ENCODE data around the gene RPS6KL1. TPM values are rescaled to one million over a fixed set of nuclear protein-coding genes. Genes with fewer than 3 reads are reported as not detected.

The RPS6KL1 gene
- total and polyA plus RNA-seq, 4 donors, result 1.1 to 5.9 (median 3.8) TPM

GRCh38 chr14:74875941-74876913, 46.8 kb downstream of the RPS6KL1 start, which contains the start of gene PROX2:
Gene PROX2 (minus strand): TSS chr14:74876145. CDS start chr14:74863834, 12,311 bp downstream.
- Histone ChIP-seq H3K27ac (ENCODE audit: low read depth in 1 of 2, low read length in 2 of 2) (no peak within 1 kb of the TSS), H3K4me3 (ENCODE audit: low read depth in 1 of 3, low read length in 3 of 3) (no peak within 1 kb of the TSS), H3K4me1 (ENCODE audit: control insufficient read depth in 4 of 4, insufficient read depth in 4 of 4, low read length in 3 of 4) (peaks cover 4 to 11% (median 7%) of the 10 kb centered on the region in 4 donors), H3K9ac (ENCODE audit: low read depth in 1 of 2, low read length in 2 of 2) (no peak within 1 kb of the TSS), H3K9me3 (ENCODE audit: control insufficient read depth in 4 of 4, low read length in 3 of 4) (no peaks in the 10 kb centered on the region), H3K27me3 (ENCODE audit: control insufficient read depth in 4 of 4, insufficient read depth in 4 of 4, low read length in 3 of 4) (no peaks in the 10 kb centered on the region), H3K36me3 (ENCODE audit: control insufficient read depth in 4 of 4, insufficient read depth in 3 of 4, low read depth in 1 of 4, low read length in 3 of 4) (no peaks in the 10 kb centered on the region)
- no peak for DNase-seq (ENCODE audit: low spot score)
- TF ChIP-seq FOXA2 (IDR thresholded peaks at IDR 0.05), result no peak
- no peak for TF ChIP-seq YY1 (IDR thresholded peaks at IDR 0.05)
- TF ChIP-seq EGR1 (IDR thresholded peaks at IDR 0.05; ENCODE audit: low read depth in 2 of 2), result no peak
- TF ChIP-seq RAD21 (IDR thresholded peaks at IDR 0.05), result no peak
- TF ChIP-seq REST (IDR thresholded peaks at IDR 0.05), result no peak
- no peak for TF ChIP-seq RXRA (IDR thresholded peaks at IDR 0.05)
- no peak for TF ChIP-seq MAX (IDR thresholded peaks at IDR 0.05)
- 72% methylated on average over 13 of the region's 13 CpGs for WGBS

- no peak for DNase-seq (ENCODE audit: low spot score)
- peaks cover 0 to 7% (median 4%) of the 10 kb centered on the region in 4 donors for H3K4me1 ChIP-seq (ENCODE audit: control insufficient read depth in 4 of 4, insufficient read depth in 4 of 4, low read length in 3 of 4)
- H3K9me3 ChIP-seq (ENCODE audit: control insufficient read depth in 4 of 4, low read length in 3 of 4), result no peaks in the 10 kb centered on the region
- WGBS, result 95% methylated on average over 5 of the region's 5 CpGs
- H3K4me3 ChIP-seq (ENCODE audit: low read depth in 1 of 3, low read length in 3 of 3), result no peak overlapping the region
- no peak overlapping the region for H3K9ac ChIP-seq (ENCODE audit: low read depth in 1 of 2, low read length in 2 of 2)
- H3K27ac ChIP-seq (ENCODE audit: low read depth in 1 of 2, low read length in 2 of 2), result no peak overlapping the region
- no peaks in the 10 kb centered on the region for H3K27me3 ChIP-seq (ENCODE audit: control insufficient read depth in 4 of 4, insufficient read depth in 4 of 4, low read length in 3 of 4)
- H3K36me3 ChIP-seq (ENCODE audit: control insufficient read depth in 4 of 4, insufficient read depth in 3 of 4, low read depth in 1 of 4, low read length in 3 of 4), result no peaks in the 10 kb centered on the region
- no peak for TF ChIP-seq HNF4G (IDR thresholded peaks at IDR 0.05)
- no peak for TF ChIP-seq HNF4A (conservative IDR thresholded peaks at IDR 0.05)
- TF ChIP-seq ATF3 (IDR thresholded peaks at IDR 0.05), result no peak
- TF ChIP-seq REST (IDR thresholded peaks at IDR 0.05), result no peak
- no peak for TF ChIP-seq TAF1 (conservative IDR thresholded peaks at IDR 0.05)
- TF ChIP-seq YY1 (IDR thresholded peaks at IDR 0.05), result no peak
- no peak for TF ChIP-seq CTCF (IDR thresholded peaks at IDR 0.05; ENCODE audit: low read depth, low read length, missing input control)
- no peak for TF ChIP-seq FOXA1 (IDR thresholded peaks at IDR 0.05)
- TF ChIP-seq FOXA2 (IDR thresholded peaks at IDR 0.05), result no peak
- TF ChIP-seq SP1 (IDR thresholded peaks at IDR 0.05), result no peak
- TF ChIP-seq EGR1 (IDR thresholded peaks at IDR 0.05; ENCODE audit: low read depth in 2 of 2), result no peak
- TF ChIP-seq RAD21 (IDR thresholded peaks at IDR 0.05), result no peak
- TF ChIP-seq GABPA (IDR thresholded peaks at IDR 0.05 in 1 of 2, conservative IDR thresholded peaks at IDR 0.05 in 1 of 2), result no peak
- no peak for TF ChIP-seq NR2F2 (IDR thresholded peaks at IDR 0.05)
- no peak for TF ChIP-seq RXRA (IDR thresholded peaks at IDR 0.05)
- TF ChIP-seq MAX (IDR thresholded peaks at IDR 0.05), result no peak
- TF ChIP-seq ZBTB33 (IDR thresholded peaks at IDR 0.05), result no peak
- TF ChIP-seq JUND (IDR thresholded peaks at IDR 0.05), result no peak
Measured at GRCh38 chr14:74875204-74875603, 47.9 kb downstream of the RPS6KL1 start.
